GM10266 (cell line): ENCODE measurements around the gene COX7A2L.

Experiments
- DNase-seq: peaks from one replicate; pipeline ENCODE4 v3.0.0; 2012; ENCODE audit errors: extremely low spot score
- TF ChIP-seq, protein P1 (sequence below): IDR thresholded peaks from 2 replicates; pipeline ENCODE4 v1.5.1; 2012; ENCODE audit warnings: mild to moderate bottlenecking, low read depth; ENCODE audit not compliant: control insufficient read depth, insufficient read depth; ENCODE audit errors: missing control alignments

COX7A2L gene

DNA sequence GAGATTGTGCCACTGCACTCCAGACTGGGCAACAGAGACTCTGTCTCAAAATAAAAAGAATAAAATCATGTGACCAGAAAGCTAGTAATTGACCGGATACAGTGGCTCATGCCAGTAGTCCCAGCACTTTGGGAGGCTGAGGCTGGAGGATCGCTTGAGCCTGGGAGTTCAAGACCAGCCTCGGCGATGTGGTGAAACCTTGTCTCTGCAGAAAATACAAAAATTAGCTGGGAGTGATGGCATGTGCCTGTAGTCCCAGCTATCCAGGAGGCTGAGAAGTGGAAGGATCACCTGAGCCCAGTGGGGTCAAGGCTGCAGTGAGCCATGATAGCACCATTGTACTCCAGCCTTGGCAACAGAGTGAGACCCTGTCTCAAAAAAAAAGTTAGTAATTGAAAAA, 36.8 kb downstream of the COX7A2L start:
- TF ChIP-seq, protein P1, sequence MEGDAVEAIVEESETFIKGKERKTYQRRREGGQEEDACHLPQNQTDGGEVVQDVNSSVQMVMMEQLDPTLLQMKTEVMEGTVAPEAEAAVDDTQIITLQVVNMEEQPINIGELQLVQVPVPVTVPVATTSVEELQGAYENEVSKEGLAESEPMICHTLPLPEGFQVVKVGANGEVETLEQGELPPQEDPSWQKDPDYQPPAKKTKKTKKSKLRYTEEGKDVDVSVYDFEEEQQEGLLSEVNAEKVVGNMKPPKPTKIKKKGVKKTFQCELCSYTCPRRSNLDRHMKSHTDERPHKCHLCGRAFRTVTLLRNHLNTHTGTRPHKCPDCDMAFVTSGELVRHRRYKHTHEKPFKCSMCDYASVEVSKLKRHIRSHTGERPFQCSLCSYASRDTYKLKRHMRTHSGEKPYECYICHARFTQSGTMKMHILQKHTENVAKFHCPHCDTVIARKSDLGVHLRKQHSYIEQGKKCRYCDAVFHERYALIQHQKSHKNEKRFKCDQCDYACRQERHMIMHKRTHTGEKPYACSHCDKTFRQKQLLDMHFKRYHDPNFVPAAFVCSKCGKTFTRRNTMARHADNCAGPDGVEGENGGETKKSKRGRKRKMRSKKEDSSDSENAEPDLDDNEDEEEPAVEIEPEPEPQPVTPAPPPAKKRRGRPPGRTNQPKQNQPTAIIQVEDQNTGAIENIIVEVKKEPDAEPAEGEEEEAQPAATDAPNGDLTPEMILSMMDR, result no peak
- DNase-seq, result no peak

DNA sequence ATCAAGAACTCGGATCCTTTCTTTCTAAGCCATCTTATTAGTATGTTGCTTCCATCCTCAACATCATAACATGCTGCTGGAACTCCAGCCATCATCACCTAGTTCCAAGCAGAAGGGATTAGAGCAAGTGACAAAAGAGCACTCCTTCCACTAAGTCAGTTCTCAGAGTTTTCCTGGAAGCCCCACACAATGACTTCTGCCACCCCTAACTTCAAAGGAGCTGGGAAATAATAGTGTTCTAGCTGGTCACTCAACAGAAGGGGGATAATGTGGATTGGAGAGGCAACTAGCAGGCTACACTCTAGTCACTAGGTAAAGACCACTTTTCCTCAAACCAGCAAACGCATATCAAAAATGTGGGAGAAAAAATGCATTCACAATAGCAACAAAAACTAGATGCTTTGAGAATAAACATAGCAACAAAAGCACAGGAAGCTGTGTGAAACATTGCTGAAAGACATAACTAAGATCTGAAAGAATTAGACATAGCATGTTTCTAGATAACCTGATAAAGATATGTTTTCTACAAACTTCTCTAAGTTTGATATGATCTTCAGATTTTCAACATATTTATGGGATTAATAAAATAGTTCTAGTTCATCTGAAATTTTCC, 39.5 kb downstream of the COX7A2L start:
- TF ChIP-seq, protein P1, result no peak
- DNase-seq, result no peak

DNA sequence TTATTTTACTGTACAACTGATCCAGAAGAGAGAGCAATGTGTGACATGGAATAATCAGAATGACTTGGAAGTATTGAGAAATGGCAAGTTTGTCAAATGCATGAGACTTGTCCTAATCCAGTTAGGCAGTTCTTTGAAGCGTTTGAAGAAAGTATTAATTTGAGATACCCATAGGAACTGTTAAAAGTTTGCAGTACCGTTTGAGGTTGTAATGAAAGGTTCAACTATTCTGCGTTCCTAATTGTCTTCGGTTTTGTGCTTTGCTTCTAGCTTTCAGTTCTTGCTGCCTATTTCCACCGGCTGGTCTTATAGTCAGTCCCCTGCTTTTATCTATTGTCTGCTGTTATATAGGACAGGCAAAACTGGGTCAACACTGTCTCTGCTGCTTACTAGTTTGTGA, 41.8 kb downstream of the COX7A2L start:
- TF ChIP-seq, protein P1, result no peak
- no peak for DNase-seq

DNA sequence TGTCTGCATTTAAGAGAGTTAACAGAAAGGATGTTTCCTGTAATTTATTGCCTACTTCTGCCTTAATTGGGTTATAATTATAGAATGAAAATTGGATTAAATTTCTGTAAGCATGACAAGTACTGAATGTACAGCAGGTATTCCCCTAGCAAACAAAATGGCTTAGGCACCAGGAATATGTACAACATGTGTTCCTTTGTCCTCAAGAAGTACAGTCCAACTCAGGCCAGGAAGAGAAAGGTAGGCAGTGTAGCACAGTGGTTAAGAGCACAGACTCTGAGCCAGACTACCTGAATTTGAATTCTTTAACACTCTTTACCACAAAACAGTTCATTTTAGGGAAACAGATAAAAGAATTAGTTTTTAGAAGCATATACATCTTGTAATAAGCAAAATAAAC, 43.1 kb downstream of the COX7A2L start:
- TF ChIP-seq, protein P1, result no peak
- DNase-seq, result no peak

DNA sequence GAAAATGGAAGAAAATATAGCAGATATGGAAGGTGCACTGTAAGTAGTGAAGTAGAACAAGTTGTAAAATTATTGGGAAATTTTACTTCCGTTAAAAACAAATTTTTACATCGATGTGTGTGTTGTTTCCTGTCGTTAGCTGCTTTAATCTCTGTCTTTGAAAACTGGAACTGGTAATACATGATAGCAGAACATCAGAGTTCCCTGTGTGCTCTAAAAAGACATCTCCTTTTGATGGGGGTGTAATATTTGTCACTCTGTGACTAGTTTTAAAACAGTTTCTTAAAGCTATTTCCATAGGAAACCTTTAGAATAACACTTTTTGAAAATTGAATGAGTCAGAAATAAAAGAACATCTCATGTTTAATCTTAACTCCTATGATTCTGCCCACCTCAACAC, 43.5 kb downstream of the COX7A2L start:
- TF ChIP-seq, protein P1, result no peak
- DNase-seq, result no peak

DNA sequence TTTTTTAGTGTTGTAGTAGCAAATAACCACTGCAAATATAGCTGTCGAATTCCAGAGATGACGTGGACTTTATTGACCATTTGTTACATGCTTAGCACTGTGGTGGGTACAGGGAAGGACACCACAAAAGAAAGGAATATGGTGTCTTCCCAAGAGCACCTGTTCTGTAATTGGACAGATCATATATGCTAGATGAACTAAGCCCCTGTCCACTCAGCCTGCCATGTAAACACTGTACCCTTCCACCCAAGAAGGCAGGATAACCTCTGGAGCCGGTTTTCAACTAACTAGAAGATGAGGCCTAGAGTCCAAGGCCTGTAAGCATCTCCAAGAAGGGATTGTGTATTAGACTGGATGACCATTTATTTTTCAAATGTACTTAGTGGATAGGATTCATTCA, 44.1 kb downstream of the COX7A2L start:
- no peak for DNase-seq
- TF ChIP-seq, protein P1, result no peak

DNA sequence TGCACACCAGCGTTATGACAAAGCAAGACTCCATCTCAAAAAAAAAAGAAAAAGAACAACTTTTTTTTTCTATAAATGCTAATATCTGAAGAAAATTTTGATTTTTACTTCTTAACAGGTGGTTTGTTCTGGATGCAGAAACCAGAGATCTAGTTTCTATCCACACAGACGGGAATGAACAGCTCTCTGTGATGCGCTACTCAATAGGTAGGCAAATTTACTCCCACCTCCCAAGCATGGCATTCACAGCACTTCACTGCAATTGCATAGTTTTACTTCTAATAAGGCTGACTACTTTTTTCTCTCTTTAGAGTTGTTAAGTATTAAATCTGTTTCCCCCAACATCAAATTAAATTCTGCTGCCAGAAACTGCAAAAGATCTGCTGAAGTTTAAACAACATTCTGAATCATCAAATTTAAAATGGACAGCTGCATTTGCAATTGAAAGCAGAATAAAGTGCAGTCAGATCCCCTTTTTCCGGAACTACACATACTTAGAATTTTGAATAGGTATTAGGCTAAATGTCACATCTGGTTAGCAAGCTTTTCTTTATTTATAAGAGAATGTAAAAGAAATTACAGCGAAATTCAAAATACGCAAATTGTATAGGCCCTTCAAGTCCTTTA, 45.1 kb downstream of the COX7A2L start:
- DNase-seq, result no peak
- TF ChIP-seq, protein P1, result no peak
